CD4-positive, alpha-beta T cell treated with Interferon alpha-2 for 1 hour (primary cell): ENCODE measurements around the gene ANKRD44.
A peak's percentile ranks its signal among the peaks of the same experiment; 100 is the strongest.
"Not testable (repeated sequence)": the region's sequence is repeated elsewhere in the genome, so short reads cannot be mapped to it uniquely, and the experiment has no call there.

Experiments used
- DNase-seq, 2 donors: peaks; one replicate each; pipeline ENCODE4 v3.0.0-alpha.2; 2020 to 2022

The ANKRD44 gene

DNA sequence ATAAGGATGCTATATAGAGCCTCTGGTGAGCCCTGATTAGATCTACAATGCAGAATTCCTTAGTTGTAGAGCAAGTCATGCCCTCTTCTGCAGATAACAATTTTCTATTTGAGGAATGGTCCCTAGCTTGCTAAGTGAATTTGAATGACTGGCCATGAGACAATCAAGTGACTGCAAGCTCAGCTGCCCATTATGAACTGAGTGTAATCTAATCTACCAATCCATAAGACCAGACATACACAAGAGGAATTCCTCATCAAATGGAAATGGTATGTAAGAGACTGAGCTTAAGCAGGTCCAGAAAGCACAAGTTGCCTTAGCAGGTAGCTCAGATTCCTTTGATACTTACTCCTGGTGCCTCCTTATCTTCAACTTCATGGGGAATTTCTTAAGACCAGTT, 4.8 kb upstream of the ANKRD44 start:
- no peak for DNase-seq

DNA sequence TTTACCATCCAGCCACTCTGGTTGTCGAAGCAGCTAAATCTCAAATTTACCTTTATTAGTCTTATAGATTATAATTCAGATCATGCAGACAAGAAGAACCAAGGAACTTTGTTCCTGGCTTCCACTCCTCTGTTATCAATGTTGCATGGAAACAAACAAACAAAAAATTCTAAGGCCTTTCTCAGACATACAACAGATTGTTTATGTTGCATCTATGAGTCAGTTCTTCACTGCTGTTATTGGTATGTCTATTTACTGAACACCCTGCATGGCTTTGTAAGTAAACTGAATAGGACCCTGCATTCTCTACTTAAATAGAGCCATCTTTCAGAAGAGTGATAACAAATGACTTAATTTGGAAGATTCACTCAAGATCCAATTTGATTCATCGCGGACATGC, 1.6 kb upstream of the ANKRD44 start:
- no peak for DNase-seq

- no peak for DNase-seq
Observed at GRCh38 chr2:197311421-197312033, 947 bp upstream of the ANKRD44 start.

- DNase-seq = no peak
Observed at GRCh38 chr2:197310987-197311420, 424 bp upstream of the ANKRD44 start.

DNA sequence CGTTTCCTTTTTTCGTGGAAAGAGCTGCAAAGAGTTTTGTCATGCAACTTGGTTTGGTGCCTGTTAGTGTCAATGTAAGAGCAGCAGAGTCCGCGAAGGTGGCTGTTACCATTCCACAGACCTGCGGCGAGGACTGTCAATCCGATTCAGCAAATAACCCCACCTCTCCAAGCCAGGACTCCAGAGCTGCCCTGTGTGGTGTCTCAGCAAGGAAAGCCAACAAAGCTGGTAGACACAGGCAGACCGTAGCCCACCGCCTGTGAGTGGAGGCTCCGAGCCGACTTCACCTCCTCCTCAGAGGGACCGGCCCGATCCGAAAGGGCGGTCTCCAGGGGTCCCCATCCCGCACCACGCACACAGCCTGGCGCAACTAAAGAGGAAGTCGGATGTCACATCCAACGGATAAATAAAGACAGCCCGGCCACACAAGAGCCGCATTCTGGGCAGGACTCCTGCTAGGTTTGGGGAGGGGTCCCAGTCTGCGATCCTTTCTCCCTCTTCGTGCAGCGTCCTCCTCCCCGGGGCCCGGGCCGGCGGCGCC, 819 bp downstream of the ANKRD44 start:
- DNase-seq = peak; percentile 31 to 60

GRCh38 chr2:197308996-197309690, 1.4 kb downstream of the ANKRD44 start:
- no peak for DNase-seq

DNA sequence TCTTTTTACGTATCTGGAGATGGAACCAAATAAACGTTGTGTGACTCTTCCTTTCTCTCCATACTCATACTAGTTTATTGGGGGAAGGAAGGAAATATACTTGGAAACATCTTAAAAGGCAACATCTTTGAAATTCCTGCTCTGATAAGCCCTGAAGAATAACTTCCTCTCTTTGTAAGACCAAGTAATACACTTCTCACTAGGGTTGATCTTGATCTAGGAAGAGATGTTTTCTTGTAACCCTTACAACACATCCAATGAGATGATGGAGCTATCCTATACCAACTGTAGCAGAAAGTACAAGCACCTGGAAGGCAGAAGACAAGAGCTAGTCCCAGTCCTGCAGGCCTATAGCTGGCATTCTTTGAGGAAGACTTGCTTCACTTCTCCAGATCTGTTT, 2.0 kb downstream of the ANKRD44 start:
- peak in 1 of 2 donors; percentile 38 for DNase-seq

GRCh38 chr2:197307933-197308521, 2.6 kb downstream of the ANKRD44 start:
- DNase-seq = peak; percentile 44 to 74

DNA sequence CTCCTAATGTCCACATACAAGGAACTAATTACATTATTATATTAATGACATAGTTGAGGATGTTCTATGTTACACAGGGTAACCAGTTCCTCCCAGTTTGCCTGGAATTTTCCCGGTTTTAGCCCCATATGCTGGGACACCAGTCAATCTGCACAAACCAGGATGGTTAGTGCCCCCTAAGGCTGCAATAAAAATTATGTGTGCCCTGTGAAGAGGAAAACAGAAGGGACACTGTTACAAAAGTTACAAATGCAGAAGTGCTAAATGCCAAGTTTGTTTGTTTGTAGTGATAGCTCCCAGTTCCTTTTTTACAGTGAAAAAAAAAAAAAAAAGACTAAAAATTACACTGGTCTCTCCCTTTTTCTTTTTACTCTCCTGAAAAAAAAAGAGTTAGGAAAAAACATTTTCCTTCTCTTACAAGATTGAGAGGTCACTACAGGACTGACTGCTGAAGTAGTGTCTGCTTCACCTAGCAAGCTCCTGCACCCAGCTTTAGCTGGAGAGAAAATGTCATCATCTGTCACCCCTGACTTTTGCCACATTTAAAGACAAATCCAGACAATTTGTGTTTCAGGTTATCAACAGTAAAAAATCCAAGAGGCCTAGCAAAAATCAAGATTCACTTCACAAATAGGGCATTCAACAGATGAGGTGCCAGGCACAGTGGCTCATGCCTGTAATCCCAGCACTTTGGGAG, 3.2 kb downstream of the ANKRD44 start:
- peak in 1 of 2 donors; percentile 26 for DNase-seq

- peak in 1 of 2 donors; percentile 56 for DNase-seq
Observed at GRCh38 chr2:197306696-197307040, 3.9 kb downstream of the ANKRD44 start.

DNA sequence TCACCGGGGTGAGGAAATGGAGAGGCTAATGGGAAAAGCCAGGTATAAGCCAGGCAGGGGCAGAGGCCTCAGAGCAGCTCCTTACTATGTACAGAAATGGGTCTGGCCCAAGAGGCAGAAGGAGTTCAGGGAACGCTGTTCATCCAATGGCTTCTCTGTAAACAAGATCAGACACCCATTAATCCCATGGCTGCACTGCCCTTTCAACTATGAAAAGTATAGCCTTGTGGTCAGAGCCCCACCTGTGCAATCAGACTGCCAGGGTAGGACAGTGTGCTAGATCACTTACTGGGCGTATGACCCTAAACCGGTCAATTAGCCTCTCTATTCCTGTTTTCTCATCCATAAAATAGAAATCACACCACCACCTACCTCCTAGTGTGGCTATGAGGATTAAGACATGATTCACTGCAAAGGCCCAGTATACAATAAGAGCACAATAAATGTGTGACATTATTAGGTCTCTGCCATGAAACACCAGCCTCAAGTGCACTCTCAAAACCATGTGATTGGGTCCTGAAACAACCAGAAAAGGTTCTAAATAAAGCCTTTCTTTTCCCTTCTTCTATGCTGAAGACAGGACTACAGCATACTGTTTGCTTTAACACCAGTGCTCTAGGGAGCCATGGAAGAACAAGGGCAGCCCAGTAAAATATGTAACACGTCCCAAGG, 4.4 kb downstream of the ANKRD44 start:
- DNase-seq = no peak

- peak in 1 of 2 donors; percentile 35 for DNase-seq
Observed at GRCh38 chr2:197304556-197305011, 6.0 kb downstream of the ANKRD44 start.

DNA sequence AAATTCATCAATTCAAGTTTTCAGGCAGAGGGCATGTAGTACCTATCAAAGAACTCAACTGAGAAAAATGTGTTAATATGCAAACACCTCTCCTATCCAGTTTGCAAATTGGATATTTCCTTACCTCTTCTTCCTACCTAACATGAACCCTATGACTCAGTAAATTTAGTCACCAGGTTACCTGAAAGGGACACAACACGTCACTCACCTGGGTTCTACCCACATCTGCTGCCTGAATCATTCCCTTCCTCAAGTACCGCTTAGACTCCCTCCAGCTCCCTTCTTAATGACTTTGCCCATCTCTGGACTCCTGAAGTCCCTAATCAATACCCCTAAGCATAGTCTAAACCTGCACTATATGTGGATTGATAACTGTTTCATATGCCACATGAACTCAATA, 10.4 kb downstream of the ANKRD44 start:
- peak in 1 of 2 donors; percentile 17 for DNase-seq

GRCh38 chr2:197298609-197299008, 12.0 kb downstream of the ANKRD44 start:
- peak in 1 of 2 donors; percentile 43 for DNase-seq

GRCh38 chr2:197297772-197298318, 12.7 kb downstream of the ANKRD44 start:
- peak in 1 of 2 donors; percentile 41 for DNase-seq

GRCh38 chr2:197297266-197297665, 13.3 kb downstream of the ANKRD44 start:
- DNase-seq = no peak

- DNase-seq = peak in 1 of 2 donors; percentile 64
Observed at GRCh38 chr2:197296835-197297234, 13.7 kb downstream of the ANKRD44 start.

- peak; percentile 35 to 72 for DNase-seq
Observed at GRCh38 chr2:197294260-197294659, 16.3 kb downstream of the ANKRD44 start.

- DNase-seq = peak; percentile 25 to 62
Observed at GRCh38 chr2:197293252-197294007, 17.1 kb downstream of the ANKRD44 start.

- DNase-seq = peak in 1 of 2 donors; percentile 57
Observed at GRCh38 chr2:197292619-197293018, 18.0 kb downstream of the ANKRD44 start.

DNA sequence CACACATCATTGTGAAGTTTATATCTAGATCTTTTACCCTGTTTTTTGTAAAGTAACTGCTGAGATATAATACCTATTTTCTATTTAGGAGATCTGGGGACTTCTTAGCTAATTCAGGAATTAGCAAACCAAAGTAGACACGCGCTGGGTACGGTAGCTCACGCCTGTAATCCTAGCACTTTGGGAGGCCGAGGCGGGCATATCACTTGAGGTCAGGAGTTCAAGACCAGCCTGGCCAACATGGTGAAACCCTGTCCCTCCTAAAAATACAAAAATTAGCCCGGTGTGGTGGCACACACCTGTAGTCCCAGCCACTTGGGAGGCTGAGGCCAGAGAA, 23.0 kb downstream of the ANKRD44 start:
- DNase-seq = not testable (repeated sequence)
